A549 (cell line): ENCODE data around the gene SLC43A3. TPM values are rescaled to one million over a fixed set of nuclear protein-coding genes. Genes with fewer than 3 reads are reported as not detected.
"Not testable (repeated sequence)": the region's sequence is repeated elsewhere in the genome, so short reads cannot be mapped to it uniquely, and the experiment has no call there.

Experiments
- ATAC-seq, 2 experiments: fragments of 200-7000 bp in 1 of 2; fragments of >200 bp in 1 of 2; cut with Nextera tagmentation in 1 of 2; cut with Tn5 transposase in 1 of 2; 3 replicates each; pipeline versions ENCODE4 v1.8.0 to v1.9.1; 2018 to 2020; ENCODE audit warnings: mild to moderate bottlenecking in 1 of 2, moderate library complexity in 1 of 2
- CTCF ChIA-PET: fragments of 300-600 bp; sonication (Branson Sonifier 250); formaldehyde crosslinking; extraction: SDS; loops from one replicate; lab custom pipeline; 2021; ENCODE audit warnings: antibody characterized with exemption, inconsistent platforms; lab: Yijun Ruan, JAX
- POLR2A ChIA-PET: fragments of 350-600 bp; formaldehyde crosslinking; extraction: SDS; loops from one replicate; lab custom pipeline; 2021; ENCODE audit warnings: antibody characterized with exemption, inconsistent platforms; lab: Yijun Ruan, JAX
- DNase-seq, 2 experiments: peaks; one replicate each; pipeline versions ENCODE4 v3.0.0 to v3.0.0-alpha.2; 2011 to 2016; ENCODE audit warnings: low read depth in 1 of 2, low spot score in 1 of 2
- FAIRE-seq: peaks from 2 replicates; lab custom pipeline; 2011; peaks lifted over from hg19 to GRCh38; lab: Jason Lieb, UNC
- H3K27ac ChIP-seq, 2 experiments: fragments of >200 bp; sonication (Bioruptor Twin); formaldehyde crosslinking; 3 replicates each; pipeline ENCODE4 v1.5.1; 2016 to 2017
- H3K4me1 ChIP-seq: fragments of >200 bp; sonication (Bioruptor Twin); formaldehyde crosslinking; 3 replicates; pipeline ENCODE4 v1.6.1; 2016
- H3K4me2 ChIP-seq: fragments of >200 bp; sonication (Bioruptor Twin); formaldehyde crosslinking; 3 replicates; pipeline ENCODE4 v1.6.1; 2016
- H3K4me3 ChIP-seq: fragments of >200 bp; sonication (Bioruptor Twin); formaldehyde crosslinking; 3 replicates; pipeline ENCODE4 v1.5.1; 2016
- H3K9me3 ChIP-seq: fragments of >200 bp; sonication (Bioruptor Twin); formaldehyde crosslinking; 3 replicates; pipeline ENCODE4 v1.6.1; 2016
- ATOH8 ChIP-seq: fragments of 250-450 bp; sonication (Bioruptor Pico); IDR thresholded peaks from 2 replicates; pipeline ENCODE4 v1.5.0; 2020; ENCODE audit warnings: low read depth, mild to moderate bottlenecking, moderate library complexity
- CEBPB ChIP-seq, 2 experiments: fragments of >200 bp in 1 of 2; sonication (Bioruptor Twin) in 1 of 2; formaldehyde crosslinking in 1 of 2; IDR thresholded peaks; 2 replicates each; pipeline ENCODE4 v1.6.1; 2012 to 2016
- CHD4 ChIP-seq: fragments of 200-600 bp; sonication (generic); IDR thresholded peaks from 2 replicates; pipeline ENCODE4 v1.6.1; 2016; ENCODE audit warnings: antibody characterized with exemption, mild to moderate bottlenecking, borderline replicate concordance
- ELK1 ChIP-seq: fragments of 150-350 bp; IDR thresholded peaks from 2 replicates; pipeline ENCODE4 v1.6.1; 2014; ENCODE audit warnings: low read depth, mild to moderate bottlenecking, low read length
- EP300 ChIP-seq, 2 experiments: fragments of >200 bp; sonication (Bioruptor Twin); formaldehyde crosslinking; IDR thresholded peaks; 2 replicates in 1 of 2; 3 replicates in 1 of 2; pipeline ENCODE4 v1.6.1; 2016 to 2017
- FOSL2 ChIP-seq, 2 experiments: fragments of 450-650 bp in 1 of 2; fragments of >200 bp in 1 of 2; sonication (Bioruptor Twin) in 1 of 2; formaldehyde crosslinking; IDR thresholded peaks; 2 replicates each; pipeline versions ENCODE4 v1.5.0 to v1.6.1; 2016 to 2020; ENCODE audit warnings: mild to moderate bottlenecking in 1 of 2, moderate library complexity in 1 of 2
- FOXS1 ChIP-seq: fragments of 250-450 bp; sonication (Bioruptor Pico); IDR thresholded peaks from 2 replicates; pipeline ENCODE4 v1.5.0; 2020; ENCODE audit warnings: mild to moderate bottlenecking, moderate library complexity
- GATA3 ChIP-seq: IDR thresholded peaks from 2 replicates; pipeline ENCODE4 v1.6.1; 2012; ENCODE audit warnings: borderline replicate concordance
- JUN ChIP-seq, 2 experiments: fragments of >200 bp; sonication (Bioruptor Twin); formaldehyde crosslinking; IDR thresholded peaks; 2 replicates in 1 of 2; 3 replicates in 1 of 2; pipeline ENCODE4 v1.6.1; 2016 to 2017
- JUNB ChIP-seq: fragments of >200 bp; sonication (Bioruptor Twin); formaldehyde crosslinking; IDR thresholded peaks from 2 replicates; pipeline ENCODE4 v1.6.1; 2016
- MAFK ChIP-seq: fragments of 450-650 bp; IDR thresholded peaks from 2 replicates; pipeline ENCODE4 v1.6.1; 2014; ENCODE audit not compliant: partially characterized antibody
- RAD21 ChIP-seq, 2 experiments: fragments of >200 bp in 1 of 2; sonication (Bioruptor Twin) in 1 of 2; formaldehyde crosslinking in 1 of 2; IDR thresholded peaks in 1 of 2; conservative IDR thresholded peaks in 1 of 2; 2 replicates in 1 of 2; 3 replicates in 1 of 2; pipeline ENCODE4 v1.6.1; 2012 to 2018; ENCODE audit warnings: inconsistent platforms in 1 of 2
- RARB ChIP-seq: fragments of 250-450 bp; sonication (Bioruptor Pico); IDR thresholded peaks from 2 replicates; pipeline ENCODE4 v1.8.0; 2021; ENCODE audit warnings: mild to moderate bottlenecking, moderate library complexity
- SMC3 ChIP-seq: fragments of >200 bp; sonication (Bioruptor Twin); formaldehyde crosslinking; IDR thresholded peaks from 3 replicates; pipeline ENCODE4 v1.6.1; 2018; ENCODE audit warnings: inconsistent platforms
- ZFP36 ChIP-seq: fragments of 450-650 bp; IDR thresholded peaks from 2 replicates; pipeline ENCODE4 v1.6.1; 2014; ENCODE audit warnings: borderline replicate concordance; ENCODE audit not compliant: partially characterized antibody
- whole genome bisulfite sequencing: methylation state at CpG from one replicate; pipeline ENCODE4 v1.1.6; 2017; ENCODE audit errors: missing lambda C conversion rate; 5-methylcytosine and 5-hydroxymethylcytosine counted together
- polyA plus RNA-seq, 4 experiments: library from polyadenylated mRNA; depleted of rRNA in 3 of 4; stranded (reverse); fragments of >200 nt; fragmentation: RNase III in 1 of 4; extraction: RNeasy Plus Mini Kit Qiagen cat#74134 plus additional on column Dnase treatment in 1 of 4; gene quantifications; 2 replicates in 3 of 4; 3 replicates in 1 of 4; pipeline ENCODE4 v1.2.3, GENCODE V29; 2011 to 2017
- TF ChIP-seq, protein P1 (sequence below): IDR thresholded peaks from 2 replicates; pipeline ENCODE4 v1.6.1; 2012
- TF ChIP-seq, protein P2 (sequence below): fragments of 200-600 bp; sonication (generic); IDR thresholded peaks from 2 replicates; pipeline ENCODE4 v1.6.1; 2016; ENCODE audit warnings: antibody characterized with exemption, mild to moderate bottlenecking, moderate library complexity
- TF ChIP-seq, protein P3 (sequence below): IDR thresholded peaks from 2 replicates; pipeline ENCODE4 v1.6.1; 2012
- TF ChIP-seq, protein P4 (sequence below): fragments of >200 bp; sonication (Bioruptor Twin); formaldehyde crosslinking; IDR thresholded peaks from 2 replicates; pipeline ENCODE4 v1.6.1; 2016

Gene SLC43A3
- polyA plus RNA-seq, 2 of the 4 experiments (the other 2 are of a cell fraction): 0.12 to 0.30 TPM

DNA sequence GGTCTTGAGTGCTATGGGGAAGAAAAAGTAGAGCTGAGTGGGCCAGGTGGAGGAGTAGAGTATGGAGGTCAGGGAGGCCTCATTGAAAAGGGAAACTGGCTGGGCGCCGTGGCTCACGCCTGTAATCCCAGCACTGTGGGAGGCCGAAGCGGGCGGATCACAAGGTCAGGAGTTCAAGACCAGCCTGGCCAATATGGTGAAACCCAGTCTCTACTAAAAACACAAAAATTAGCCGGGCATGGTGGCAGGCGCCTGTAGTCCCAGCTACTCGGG lies 18.1 kb upstream of the SLC43A3 start:
- POLR2A ChIA-PET: interaction anchor here (0.5 kb wide), 1 partner anchor 85 kb away, joined by 3 read pairs; no protein-coding TSS in a partner anchor
- TF ChIP-seq ATOH8 (CRISPR knock-in tag): 0 out of 2 replicates have a peak, but pooled peaks have one; percentile 16

GRCh38 chr11:57444362-57445121 lies 17.6 kb upstream of the SLC43A3 start:
- POLR2A ChIA-PET: interaction anchor here (0.5 kb wide), 1 partner anchor 85 kb away, joined by 3 read pairs; no protein-coding TSS in a partner anchor
- ATAC-seq (peak; percentile 84 to 87), DNase-seq (peak; percentile 61 to 93), FAIRE-seq (no peak)
- Histone ChIP-seq H3K4me1 (peaks cover 54% of the 10 kb centered on the region), H3K4me2 (peak overlapping the region; percentile 59), H3K4me3 (no peak overlapping the region), H3K27ac (peak overlapping the region; percentile 80 to 85), H3K9me3 (no peaks in the 10 kb centered on the region; the same call in 2 of the 3 replicates)
- CTCF ChIA-PET: interaction anchor here (0.9 to 12.7 kb wide), 7 partner anchors 9 to 99 kb away, joined by 3 to 121 read pairs (median 4); partner anchors contain the start of gene RTN4RL2
- 16% methylated on average over 9 of the region's 9 CpGs for WGBS
- TF ChIP-seq JUN (IDR thresholded peaks at IDR 0.05) (peak; percentile 54 to 65; a peak in 2 of 5 replicates), ELK1 (no peak), CHD4 (no peak), GATA3 (peak; percentile 93), FOXS1 (no peak), SMC3 (peak; percentile 23; the same call in 1 of the 3 replicates), JUNB (peak; percentile 80), CEBPB (IDR thresholded peaks at IDR 0.05) (peak; percentile 32 to 74; a peak in 3 of 4 replicates), MAFK (peak; percentile 26), EP300 (IDR thresholded peaks at IDR 0.05) (peak; percentile 78 to 85; a peak in 3 of 5 replicates), RARB (CRISPR knock-in tag) (0 out of 2 replicates have a peak, but pooled peaks have one; percentile 66), FOSL2 (IDR thresholded peaks at IDR 0.05) (peak; percentile 85), FOSL2 (CRISPR knock-in tag; IDR thresholded peaks at IDR 0.05) (peak; percentile 95), ZFP36 (no peak), RAD21 (conservative IDR thresholded peaks at IDR 0.05 in 1 of 2, IDR thresholded peaks at IDR 0.05 in 1 of 2) (peak in 1 of 2 experiments; percentile 9; a peak in 2 of 5 replicates)
- TF ChIP-seq, protein P1, sequence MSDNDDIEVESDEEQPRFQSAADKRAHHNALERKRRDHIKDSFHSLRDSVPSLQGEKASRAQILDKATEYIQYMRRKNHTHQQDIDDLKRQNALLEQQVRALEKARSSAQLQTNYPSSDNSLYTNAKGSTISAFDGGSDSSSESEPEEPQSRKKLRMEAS: peak; percentile 58; the same call in 1 of the 2 replicates
- TF ChIP-seq, protein P2, sequence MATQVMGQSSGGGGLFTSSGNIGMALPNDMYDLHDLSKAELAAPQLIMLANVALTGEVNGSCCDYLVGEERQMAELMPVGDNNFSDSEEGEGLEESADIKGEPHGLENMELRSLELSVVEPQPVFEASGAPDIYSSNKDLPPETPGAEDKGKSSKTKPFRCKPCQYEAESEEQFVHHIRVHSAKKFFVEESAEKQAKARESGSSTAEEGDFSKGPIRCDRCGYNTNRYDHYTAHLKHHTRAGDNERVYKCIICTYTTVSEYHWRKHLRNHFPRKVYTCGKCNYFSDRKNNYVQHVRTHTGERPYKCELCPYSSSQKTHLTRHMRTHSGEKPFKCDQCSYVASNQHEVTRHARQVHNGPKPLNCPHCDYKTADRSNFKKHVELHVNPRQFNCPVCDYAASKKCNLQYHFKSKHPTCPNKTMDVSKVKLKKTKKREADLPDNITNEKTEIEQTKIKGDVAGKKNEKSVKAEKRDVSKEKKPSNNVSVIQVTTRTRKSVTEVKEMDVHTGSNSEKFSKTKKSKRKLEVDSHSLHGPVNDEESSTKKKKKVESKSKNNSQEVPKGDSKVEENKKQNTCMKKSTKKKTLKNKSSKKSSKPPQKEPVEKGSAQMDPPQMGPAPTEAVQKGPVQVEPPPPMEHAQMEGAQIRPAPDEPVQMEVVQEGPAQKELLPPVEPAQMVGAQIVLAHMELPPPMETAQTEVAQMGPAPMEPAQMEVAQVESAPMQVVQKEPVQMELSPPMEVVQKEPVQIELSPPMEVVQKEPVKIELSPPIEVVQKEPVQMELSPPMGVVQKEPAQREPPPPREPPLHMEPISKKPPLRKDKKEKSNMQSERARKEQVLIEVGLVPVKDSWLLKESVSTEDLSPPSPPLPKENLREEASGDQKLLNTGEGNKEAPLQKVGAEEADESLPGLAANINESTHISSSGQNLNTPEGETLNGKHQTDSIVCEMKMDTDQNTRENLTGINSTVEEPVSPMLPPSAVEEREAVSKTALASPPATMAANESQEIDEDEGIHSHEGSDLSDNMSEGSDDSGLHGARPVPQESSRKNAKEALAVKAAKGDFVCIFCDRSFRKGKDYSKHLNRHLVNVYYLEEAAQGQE: no peak
- TF ChIP-seq, protein P3, sequence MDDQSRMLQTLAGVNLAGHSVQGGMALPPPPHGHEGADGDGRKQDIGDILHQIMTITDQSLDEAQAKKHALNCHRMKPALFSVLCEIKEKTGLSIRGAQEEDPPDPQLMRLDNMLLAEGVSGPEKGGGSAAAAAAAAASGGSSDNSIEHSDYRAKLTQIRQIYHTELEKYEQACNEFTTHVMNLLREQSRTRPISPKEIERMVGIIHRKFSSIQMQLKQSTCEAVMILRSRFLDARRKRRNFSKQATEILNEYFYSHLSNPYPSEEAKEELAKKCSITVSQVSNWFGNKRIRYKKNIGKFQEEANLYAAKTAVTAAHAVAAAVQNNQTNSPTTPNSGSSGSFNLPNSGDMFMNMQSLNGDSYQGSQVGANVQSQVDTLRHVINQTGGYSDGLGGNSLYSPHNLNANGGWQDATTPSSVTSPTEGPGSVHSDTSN: 0 out of 2 replicates have a peak, but pooled peaks have one; percentile 69
- TF ChIP-seq, protein P4, sequence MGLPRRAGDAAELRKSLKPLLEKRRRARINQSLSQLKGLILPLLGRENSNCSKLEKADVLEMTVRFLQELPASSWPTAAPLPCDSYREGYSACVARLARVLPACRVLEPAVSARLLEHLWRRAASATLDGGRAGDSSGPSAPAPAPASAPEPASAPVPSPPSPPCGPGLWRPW: 0 out of 2 replicates have a peak, but pooled peaks have one; percentile 28

More for the DNA sequence above, 18.1 kb upstream of the SLC43A3 start:
- WGBS: 71% methylated on average over 9 of the region's 9 CpGs
- H3K9me3 ChIP-seq, H3K4me3 ChIP-seq, FAIRE-seq, DNase-seq, ATAC-seq: not testable (repeated sequence)
- Histone ChIP-seq H3K4me2 (peak overlapping the region; percentile 59), H3K4me1 (peaks cover 54% of the 10 kb centered on the region), H3K27ac (peak overlapping the region; percentile 80 to 85)
- CTCF ChIA-PET: interaction anchor here (0.9 to 12.7 kb wide), 4 partner anchors 13 to 99 kb away, joined by 3 to 121 read pairs (median 6); partner anchors contain the start of gene RTN4RL2
